ENCODE measurements around the gene RNPC3. TPM values are rescaled to one million over a fixed set of nuclear protein-coding genes. Genes with fewer than 3 reads are reported as not detected.

The RNPC3 gene
- total RNA-seq, result 9.1 and 20.8 TPM in 2 replicates

GRCh38 chr1:103525607-103526507 lies at the start of gene RNPC3:
Gene RNPC3, plus strand, starts transcription at chr1:103525699. Its CDS starts 372 bp downstream, at chr1:103526071.

GRCh38 chr1:103571289-103571688 lies 45.8 kb downstream of the RNPC3 start, which contains the start of gene AMY2B:
Gene AMY2B, plus strand, starts transcription at chr1:103571589. Its CDS starts 14 bp downstream, at chr1:103571603.

Other genes with a start within 250 kb of the RNPC3 start
- gene AMY2B, start 45.9 kb downstream of the RNPC3 start, total RNA-seq, result 2.2 and 13.3 TPM in 2 replicates
- not detected in 2 replicates for gene AMY2A, start 91.7 kb downstream of the RNPC3 start, total RNA-seq
- gene AMY1A, start 130.1 kb downstream of the RNPC3 start, total RNA-seq, result not detected in 2 replicates
- not detected in 2 replicates for gene AMY1B, start 170.5 kb downstream of the RNPC3 start, total RNA-seq
- not detected in 2 replicates for gene AMY1C, start 224.2 kb downstream of the RNPC3 start, total RNA-seq